ENCODE results near the gene CALD1.

DNA sequence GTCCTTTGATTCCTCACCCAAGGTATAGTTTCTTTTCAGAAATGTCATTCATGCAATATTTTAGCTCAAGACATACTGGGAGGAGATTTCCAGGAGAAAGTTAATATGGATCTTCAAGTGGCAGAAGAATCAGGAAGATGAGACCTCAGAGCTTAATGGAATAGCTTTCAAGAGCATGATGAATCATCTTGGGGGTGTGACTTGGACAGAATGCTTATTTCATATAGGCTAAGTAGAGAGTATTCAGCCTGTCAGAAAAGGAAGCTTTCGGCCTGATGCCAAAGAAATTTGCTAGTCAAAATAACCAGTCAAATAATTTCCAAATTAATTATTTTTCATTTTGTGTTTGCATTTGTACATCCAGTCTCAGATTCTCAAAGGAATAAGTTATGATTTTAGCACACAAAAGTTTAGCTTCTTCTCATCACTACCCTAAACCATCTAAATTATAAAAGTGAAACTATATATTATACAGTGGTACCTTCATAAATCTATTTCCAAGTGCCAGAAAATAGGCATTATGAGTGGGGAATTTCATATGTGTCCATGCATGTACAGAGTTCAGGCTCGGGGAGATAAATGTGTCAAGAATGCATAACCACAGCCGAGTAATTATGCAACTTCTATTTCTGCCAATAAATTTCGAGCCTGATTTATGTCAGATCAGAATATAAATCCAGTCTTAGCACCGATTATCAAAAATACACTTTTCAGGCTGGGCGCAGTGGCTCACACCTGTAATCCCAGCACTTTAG is 27.3 kb upstream of the CALD1 start:
- TF ChIP-seq, protein P1, sequence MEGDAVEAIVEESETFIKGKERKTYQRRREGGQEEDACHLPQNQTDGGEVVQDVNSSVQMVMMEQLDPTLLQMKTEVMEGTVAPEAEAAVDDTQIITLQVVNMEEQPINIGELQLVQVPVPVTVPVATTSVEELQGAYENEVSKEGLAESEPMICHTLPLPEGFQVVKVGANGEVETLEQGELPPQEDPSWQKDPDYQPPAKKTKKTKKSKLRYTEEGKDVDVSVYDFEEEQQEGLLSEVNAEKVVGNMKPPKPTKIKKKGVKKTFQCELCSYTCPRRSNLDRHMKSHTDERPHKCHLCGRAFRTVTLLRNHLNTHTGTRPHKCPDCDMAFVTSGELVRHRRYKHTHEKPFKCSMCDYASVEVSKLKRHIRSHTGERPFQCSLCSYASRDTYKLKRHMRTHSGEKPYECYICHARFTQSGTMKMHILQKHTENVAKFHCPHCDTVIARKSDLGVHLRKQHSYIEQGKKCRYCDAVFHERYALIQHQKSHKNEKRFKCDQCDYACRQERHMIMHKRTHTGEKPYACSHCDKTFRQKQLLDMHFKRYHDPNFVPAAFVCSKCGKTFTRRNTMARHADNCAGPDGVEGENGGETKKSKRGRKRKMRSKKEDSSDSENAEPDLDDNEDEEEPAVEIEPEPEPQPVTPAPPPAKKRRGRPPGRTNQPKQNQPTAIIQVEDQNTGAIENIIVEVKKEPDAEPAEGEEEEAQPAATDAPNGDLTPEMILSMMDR (IDR thresholded peaks at IDR 0.05), result no peak
- no peak for TF ChIP-seq POLR2A (IDR thresholded peaks at IDR 0.05)
